ENCODE measurements around the gene ARHGAP23.
"Not testable (repeated sequence)": the region's sequence is repeated elsewhere in the genome, so short reads cannot be mapped to it uniquely, and the experiment has no call there.

GRCh38 chr17:38477417-38477816 is 49.2 kb downstream of the ARHGAP23 start:
- not testable (repeated sequence) for TF ChIP-seq CTCF (conservative IDR thresholded peaks at IDR 0.05 in 1 of 2, IDR thresholded peaks at IDR 0.05 in 1 of 2; ENCODE audit: extremely low read depth in 1 of 2, insufficient read depth in 1 of 2, low read depth in 1 of 2, low read length in 2 of 2); EZH2 (IDR thresholded peaks at IDR 0.05; ENCODE audit: borderline replicate concordance, low read length)

All from mammary epithelial cell (primary cell).